SHP77 (cell line): Measurements from ENCODE around the gene SLC2A11.

ENCODE experiments used
- DNase-seq, 2 experiments: peaks; one replicate each; lab custom pipeline; 2025; lab: John Stamatoyannopoulos, UW

Gene SLC2A11

GRCh38 chr22:23857606-23858483 is at the start of gene SLC2A11:
TSS of gene SLC2A11 (plus strand) at chr22:23857875. CDS start at chr22:23858000, 125 bp downstream.
- peak; percentile 98 to 99 for DNase-seq

- DNase-seq: no peak
Measured at GRCh38 chr22:23812378-23812777, 45.3 kb upstream of the SLC2A11 start.

- no peak for DNase-seq
Measured at GRCh38 chr22:23815541-23816155, 42.0 kb upstream of the SLC2A11 start.

- no peak for DNase-seq
Measured at GRCh38 chr22:23816156-23816976, 41.3 kb upstream of the SLC2A11 start.

- no peak for DNase-seq
Measured at GRCh38 chr22:23817146-23817545, 40.5 kb upstream of the SLC2A11 start.

GRCh38 chr22:23818541-23818940 is 39.1 kb upstream of the SLC2A11 start:
- DNase-seq: no peak

- no peak for DNase-seq
Measured at GRCh38 chr22:23820748-23821211, 36.9 kb upstream of the SLC2A11 start.

- DNase-seq: no peak
Measured at GRCh38 chr22:23822101-23822671, 35.5 kb upstream of the SLC2A11 start.

- no peak for DNase-seq
Measured at GRCh38 chr22:23823331-23823791, 34.3 kb upstream of the SLC2A11 start.

- DNase-seq: no peak
Measured at GRCh38 chr22:23824476-23825245, 33.0 kb upstream of the SLC2A11 start.

GRCh38 chr22:23825246-23825905 is 32.3 kb upstream of the SLC2A11 start:
- no peak for DNase-seq

- DNase-seq: no peak
Measured at GRCh38 chr22:23826510-23827350, 30.9 kb upstream of the SLC2A11 start.

GRCh38 chr22:23827351-23827995 is 30.2 kb upstream of the SLC2A11 start:
- DNase-seq: no peak

GRCh38 chr22:23828800-23829680 is 28.6 kb upstream of the SLC2A11 start:
- DNase-seq: no peak

GRCh38 chr22:23829845-23830372 is 27.8 kb upstream of the SLC2A11 start:
- no peak for DNase-seq

GRCh38 chr22:23831261-23831660 is 26.4 kb upstream of the SLC2A11 start:
- no peak for DNase-seq

GRCh38 chr22:23831781-23832180 is 25.9 kb upstream of the SLC2A11 start:
- no peak for DNase-seq
